ENCODE data around the gene MARCHF9.

The MARCHF9 gene

DNA sequence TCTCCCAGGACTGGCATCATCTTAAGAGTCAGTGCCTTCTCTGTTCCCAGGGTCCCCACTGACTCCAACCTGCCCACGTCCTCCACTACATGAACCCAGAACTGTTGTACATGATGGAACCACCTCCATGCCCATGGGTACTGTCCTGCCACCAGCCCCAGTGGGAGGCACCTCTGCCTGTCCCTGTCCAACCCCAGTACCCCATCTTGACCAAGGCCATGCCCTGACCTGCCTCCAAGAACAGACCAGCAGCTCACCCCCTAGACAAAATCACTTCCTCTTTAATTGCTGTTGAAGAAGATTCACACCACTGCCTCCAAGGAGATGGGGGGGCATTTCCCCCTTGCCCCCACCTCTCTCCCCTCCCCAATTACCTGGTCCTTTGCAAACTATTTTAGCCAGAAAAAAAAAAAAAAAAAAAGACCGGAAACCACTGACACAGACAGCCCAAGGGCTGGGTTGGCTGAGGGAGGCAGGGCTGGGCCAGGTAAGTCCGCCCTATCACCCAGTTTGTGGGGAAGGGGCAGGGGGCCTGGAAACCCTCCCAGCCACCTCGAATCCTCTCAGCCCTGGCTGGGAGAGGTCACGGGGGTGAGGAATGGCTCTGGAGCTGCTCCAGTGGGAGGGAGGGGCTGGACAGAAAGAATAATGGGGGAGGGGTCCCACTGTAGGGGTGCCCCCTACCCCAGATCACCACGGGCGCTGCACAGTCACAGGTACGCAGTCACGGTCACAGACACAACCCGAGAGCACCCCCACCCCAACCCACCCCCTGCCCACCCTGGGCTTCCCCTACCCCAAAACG lies 29.8 kb upstream of the MARCHF9 start:
- no peak for FAIRE-seq

DNA sequence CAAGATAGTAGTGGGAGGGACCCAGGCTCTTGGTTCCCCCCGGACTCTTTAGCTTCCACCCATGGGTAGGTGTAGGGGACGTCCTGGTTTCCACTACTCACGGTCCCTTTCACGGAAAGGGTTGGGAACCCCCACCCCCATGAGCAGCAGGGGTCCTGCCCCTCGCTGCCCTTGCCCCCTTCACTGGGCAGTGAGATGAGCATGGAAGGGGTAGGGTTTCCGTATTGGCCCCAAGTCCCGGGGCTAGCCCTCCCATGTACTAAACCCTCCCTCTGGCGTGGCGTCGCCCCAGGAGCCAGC lies 29.1 kb upstream of the MARCHF9 start:
- no peak for FAIRE-seq

DNA sequence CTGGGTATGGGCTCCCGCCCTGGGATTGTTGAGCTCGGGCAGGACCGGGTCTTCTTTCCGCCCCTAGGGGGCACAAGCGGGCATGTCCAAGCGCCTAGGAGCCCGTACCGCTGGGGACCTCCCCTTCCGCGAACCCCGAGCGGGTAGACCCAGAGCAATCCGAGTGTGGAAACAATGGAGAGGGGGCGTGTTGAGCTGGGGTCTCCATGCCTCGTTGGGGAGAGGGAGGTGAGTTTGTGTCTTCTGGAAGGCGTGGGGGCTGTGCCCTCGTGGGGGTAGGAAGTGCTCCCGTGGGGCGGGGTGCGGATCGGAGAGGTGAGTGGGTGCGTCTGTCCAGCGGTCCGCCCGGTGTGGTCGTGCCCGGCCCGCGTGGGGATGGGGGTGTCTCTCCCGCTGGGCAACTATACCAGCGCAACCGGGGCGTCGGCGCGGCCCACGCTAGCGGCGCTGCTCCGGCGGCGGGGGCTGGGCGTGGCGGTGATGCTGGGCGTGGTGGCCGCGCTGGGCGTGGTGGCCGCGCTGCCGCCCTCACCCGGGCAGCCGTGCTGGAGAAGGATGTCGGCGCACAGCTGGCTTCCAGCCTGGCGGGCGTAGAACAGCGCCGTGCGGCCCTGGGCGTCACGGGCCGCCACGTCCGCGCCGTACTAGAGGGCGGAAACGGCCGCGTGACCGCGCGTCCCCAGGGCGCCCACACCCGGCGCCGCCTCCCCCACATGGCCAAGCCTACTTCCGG lies 28.6 kb upstream of the MARCHF9 start:
- FAIRE-seq = no peak

DNA sequence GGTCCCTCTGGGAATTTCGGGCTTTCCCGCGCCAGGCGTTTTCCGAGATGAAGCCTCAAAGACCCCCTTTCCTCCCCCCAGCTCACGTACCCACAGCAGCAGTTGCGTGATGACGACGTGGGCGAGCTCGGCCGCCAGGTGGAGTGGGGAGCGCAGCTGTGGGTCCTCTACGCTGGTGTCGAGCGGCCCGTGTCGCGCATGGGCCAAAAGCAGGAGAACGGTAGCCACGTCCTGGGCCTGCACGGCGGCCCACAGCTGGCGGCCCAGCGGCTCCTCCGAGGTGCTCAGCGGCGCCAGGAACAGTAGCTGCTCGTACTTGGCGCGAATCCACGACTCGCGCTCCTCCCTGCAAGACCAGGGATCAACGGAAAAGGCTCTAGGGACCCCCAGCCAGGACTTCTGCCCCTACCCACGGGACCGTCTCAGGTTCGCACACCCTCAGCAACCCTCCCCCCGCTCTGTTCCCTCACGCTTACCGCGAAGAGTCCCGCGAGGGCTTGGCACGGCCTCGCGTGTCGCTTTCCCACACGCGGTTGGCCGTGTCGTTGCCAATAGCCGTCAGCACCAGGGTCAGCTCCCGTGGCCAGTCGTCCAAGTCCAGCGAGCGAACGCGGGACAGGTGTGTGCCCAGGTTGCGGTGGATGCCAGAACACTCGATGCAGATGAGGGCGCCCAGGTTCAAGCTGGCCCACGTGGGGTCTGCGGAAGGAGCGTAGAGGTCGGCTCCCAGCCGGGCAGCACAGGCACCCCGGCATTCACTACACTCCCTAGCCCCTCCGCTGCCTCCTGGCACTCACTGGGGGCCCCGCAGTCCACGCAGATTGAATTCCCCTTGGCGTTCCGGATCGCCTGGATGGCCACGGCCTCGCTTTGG lies 27.8 kb upstream of the MARCHF9 start:
- no peak for FAIRE-seq

DNA sequence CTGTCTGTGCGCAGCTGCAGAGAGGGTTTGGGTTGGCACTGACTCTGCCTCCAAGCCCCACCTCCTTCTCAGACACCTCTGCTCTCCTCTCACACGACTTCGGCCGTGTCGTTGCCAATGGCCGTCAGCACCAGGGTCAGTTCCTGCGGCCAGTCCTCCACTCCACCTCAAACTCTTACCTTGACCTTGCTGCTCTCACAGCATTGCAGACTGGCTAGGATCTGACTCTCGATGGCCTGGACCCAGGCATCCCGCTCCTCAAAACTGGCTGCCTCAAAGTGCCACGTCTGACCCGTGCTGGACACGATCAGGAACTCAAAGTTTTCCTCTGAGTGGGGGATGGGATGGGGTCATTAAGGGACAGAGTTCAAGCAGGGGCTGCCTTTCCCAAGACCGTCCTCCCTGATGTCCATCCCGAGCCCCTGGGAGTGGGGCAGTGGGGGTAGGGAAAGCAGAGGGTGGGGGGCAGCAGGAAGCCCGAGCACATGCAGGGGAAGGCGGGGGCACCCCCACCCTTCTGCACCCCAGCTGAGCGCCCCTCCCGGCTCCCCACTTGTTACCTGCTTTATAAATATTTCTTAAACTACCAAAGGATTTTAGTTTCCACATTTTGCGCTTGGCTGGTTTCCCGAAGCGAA lies 27.0 kb upstream of the MARCHF9 start:
- FAIRE-seq = no peak

DNA sequence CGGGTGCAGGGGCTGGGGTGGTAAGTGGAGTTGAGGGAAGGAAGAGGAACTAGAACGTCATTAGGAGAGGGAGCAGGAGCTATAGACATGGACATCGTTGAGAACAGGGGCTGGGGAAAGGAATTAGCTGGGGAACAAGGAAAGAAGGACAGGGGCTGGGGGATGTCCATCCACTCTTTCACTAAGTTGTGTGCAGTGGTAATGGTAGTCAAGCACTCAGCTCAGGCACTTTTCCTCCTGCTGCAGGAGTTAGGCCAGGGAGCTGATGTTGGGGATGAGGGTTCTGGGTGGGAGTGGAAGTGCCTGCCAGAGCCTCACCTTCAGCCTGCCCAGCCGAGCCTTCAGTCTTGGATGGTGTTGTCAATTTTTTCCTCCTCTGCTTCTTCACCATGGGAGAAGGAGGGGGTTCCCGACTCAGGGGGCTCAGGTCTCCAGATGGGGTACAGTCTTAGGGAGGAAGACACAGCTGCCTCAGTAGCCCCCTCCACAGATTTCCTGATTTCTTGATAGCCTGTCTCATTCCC lies 25.5 kb upstream of the MARCHF9 start:
- FAIRE-seq = no peak

DNA sequence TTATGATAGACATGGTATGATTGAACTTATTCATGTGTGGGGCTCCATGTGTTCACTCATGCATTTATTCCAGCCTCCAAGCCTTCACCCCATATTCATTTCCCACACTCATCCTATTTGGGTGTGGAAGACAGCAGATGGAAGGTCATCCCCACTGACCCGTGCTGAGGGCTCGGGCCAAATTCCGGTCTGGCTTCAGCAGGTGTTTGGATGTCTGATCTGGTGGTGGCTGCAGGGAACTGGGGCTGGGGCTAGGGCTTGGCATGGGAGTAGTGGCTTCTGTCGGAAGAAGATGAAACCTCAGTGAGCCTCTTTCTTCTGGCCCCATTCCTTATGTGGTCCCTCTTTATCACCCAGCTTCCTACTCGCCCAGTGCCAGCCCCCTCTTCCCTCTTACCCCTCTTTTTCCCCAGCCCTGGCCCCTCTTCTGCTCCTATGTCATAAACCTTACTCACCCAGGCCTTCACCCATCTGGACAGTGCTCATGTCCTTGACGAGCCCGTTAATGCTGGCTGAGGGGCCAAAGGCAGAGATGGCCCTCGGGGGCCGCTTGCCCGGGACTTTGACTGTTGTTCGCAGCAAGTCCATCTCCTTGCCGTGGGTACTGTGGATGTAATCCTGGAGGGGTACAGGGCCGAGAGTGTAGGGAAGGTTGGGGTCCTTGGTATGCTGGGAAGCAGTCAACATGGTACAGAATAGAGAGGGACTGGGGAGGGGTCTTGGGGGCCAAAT lies 24.4 kb upstream of the MARCHF9 start:
- no peak for FAIRE-seq

DNA sequence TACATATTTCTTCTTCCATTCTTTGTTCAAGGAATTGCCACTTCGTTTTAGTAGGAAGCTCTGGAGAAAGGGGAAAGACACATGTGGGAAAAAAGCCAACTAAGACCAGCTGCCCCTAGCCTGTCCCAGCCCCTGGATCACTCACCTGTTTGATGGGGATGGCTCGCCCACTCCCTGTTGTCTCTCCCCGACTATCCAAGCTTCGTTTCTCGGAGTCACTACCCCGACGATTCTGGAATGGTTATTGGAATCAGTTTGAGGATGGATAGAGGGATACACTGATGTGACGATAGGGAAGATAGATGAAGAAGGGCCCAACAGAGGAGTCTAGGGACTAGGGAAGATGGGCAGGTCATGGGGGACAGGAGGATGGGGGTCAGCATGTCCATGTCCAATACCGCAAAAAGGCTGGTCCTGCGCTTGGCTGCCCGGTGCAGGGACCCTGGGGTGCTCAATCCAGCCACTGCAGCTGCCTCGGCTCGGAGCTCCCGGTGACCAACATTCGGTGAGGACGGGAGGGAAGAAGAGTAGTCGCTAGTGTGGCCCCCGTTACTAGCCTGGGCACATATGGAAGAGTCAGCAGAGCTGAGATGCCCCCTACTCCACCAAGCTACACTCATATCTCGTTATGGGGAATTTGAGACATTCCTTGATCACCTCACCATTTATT lies 23.4 kb upstream of the MARCHF9 start:
- FAIRE-seq = no peak

DNA sequence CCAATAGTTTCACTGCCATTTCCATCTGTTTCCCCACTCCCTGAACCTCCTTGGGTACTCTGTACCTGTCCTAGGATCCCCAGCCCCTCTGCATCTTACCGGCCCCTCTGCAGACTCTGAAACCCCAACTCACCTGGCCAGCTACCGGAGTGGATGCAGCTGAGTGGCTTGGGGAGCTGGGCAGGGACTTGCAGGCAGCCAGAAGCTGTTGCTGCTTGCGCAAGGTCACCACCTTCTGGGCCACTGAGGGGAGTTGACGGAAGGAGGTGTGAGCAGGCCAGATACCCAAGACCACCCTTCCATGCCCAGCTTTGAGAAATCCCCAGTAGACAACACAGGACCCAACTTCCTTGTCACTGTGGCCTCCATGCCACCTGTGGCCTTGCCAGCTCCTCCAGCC lies 22.6 kb upstream of the MARCHF9 start:
- no peak for FAIRE-seq

DNA sequence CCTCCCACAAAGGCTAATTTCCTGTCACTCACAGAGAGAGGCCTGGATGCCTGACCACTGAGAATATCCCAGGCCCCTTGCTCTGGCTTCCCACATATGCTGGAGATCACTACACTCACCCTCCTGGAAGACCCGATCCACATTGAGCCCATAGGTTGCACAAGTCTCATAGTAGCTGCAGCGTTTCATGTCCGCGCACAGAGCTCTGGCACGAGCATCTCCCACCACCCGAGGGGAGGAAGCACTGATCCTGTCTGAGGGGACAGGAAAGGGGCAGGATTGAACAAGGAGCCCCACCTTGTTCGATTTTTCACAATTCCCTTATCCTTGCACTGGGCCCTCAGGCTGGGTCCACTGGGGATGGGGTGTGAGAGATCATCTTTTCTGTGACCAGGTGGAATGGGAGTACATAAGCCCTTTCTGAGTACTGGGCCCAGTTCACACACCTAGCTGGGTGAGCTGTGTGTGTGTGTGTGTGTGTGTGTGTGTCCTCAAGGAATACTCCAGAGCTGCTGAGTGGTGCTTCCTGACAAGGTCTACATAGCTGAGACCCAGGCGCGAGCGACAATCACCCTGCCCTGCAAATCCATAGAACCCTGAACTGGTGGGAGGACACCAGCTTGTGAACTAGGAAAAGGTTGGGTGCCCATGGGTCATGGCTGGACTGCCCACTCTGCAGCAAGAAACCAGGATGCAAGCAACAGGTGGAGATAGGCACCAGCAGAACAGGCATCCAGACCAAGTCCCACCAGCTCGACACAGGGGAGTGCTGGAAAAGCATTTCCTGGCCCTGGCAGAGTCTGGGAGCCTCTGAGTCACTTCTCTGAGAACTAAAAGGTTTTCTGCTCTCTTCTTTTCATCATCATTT lies 21.9 kb upstream of the MARCHF9 start:
- no peak for FAIRE-seq

DNA sequence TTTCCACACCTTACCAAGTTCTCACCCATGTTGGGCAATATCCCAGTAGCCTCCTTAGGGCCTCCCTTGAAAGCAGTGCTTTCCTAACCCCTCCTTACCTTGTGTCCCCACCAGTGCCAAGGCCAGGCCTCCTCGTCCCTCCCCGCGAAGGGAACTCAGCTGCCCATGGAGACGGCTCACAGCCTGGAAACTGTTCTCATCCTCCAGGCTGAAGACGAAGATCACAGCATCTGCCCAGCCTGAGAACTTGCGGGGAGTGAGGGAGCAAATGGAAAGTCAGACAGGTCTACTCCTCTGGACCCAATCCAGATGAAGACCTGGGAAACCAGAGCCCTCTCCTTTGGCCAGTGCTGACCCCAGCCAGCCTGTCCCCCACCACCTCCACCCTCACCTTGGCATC lies 21.0 kb upstream of the MARCHF9 start:
- no peak for FAIRE-seq

DNA sequence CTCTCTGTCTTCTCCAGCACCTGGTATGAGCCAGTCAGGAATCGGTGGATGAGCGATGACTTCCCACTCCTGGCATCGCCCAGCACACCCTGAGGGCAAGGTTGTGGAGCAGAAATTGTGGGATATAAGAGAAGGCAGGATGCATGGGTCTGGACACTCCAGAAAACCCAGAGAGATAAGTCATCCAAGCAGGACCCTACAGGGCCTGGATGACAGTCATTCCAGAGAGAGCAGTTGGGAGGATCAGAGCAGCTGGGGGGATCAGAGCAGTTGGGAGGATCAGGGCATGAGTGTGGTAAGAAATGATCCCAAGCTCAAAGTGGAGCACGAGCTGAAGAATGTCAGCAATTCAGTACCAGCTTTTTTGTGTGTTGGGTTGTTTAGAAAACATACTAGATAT lies 20.3 kb upstream of the MARCHF9 start:
- no peak for FAIRE-seq

DNA sequence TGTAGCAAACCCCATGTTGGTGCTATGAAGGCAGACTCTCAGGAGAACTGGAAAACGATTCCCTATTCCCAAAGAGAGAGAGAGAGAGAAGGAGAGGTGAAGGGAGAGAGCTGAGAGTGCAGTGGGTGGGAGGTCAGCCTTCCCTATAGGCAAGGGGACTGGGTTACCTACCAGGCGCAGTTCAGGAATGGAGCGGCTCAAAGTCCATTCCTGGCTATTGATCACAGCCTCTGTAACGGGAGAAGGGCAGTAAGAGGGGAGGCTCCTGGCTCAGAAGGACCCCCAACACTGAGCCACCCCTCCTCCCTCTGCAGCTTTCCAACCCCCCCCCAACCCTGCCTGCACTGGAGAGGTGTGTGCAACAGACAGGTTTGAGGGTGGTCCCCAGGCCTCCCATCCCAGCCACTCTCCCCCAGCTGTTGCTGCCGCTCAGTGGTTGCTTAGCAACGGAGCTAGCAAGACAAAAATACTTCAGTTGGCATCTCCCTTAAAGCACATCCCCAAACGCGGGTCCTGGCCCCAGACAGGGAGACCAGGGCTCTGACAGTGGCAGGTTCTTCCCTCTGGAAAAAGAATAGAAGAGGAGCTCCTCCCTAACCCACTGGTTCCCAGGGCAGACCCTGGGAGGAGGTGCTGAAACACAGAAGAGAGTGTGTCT lies 19.6 kb upstream of the MARCHF9 start:
- FAIRE-seq = no peak

DNA sequence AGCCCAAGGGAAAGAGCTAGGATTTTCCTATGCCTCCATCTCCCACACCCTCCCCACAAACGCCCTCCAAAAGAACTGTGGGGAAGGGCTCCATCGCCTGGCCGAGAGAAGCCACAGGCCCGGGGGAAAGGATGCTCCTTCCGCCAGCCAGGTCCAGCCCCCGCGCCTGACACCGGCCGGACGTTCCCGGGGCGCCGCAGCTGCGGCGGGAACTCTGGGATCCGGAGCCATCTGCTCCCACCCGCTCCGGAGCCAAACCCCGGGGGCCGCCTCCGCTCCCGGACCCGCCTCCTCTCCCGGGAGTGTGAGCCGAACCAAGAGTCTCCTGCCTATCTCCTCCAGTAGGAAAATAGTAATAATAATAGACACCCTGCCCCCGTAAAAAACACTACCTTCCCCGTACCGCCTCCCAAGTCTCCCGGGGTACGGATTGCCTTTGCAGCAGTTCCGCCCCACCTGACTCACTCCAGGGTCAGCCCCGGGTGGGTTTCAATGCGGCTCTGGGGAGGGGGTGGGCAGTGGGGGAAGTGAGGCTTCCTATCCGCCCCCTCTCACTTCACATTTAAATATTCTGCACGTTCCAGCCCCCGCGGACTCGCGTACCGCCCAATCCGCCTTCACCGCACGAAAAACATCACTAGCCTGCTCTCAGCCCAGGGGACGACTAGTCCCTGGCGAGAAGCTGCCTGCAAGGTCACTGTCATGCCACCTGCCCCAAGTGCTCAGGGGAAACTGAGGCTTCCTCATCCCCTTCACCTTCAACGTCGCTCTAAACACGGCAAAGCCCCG lies 18.8 kb upstream of the MARCHF9 start:
- no peak for FAIRE-seq

DNA sequence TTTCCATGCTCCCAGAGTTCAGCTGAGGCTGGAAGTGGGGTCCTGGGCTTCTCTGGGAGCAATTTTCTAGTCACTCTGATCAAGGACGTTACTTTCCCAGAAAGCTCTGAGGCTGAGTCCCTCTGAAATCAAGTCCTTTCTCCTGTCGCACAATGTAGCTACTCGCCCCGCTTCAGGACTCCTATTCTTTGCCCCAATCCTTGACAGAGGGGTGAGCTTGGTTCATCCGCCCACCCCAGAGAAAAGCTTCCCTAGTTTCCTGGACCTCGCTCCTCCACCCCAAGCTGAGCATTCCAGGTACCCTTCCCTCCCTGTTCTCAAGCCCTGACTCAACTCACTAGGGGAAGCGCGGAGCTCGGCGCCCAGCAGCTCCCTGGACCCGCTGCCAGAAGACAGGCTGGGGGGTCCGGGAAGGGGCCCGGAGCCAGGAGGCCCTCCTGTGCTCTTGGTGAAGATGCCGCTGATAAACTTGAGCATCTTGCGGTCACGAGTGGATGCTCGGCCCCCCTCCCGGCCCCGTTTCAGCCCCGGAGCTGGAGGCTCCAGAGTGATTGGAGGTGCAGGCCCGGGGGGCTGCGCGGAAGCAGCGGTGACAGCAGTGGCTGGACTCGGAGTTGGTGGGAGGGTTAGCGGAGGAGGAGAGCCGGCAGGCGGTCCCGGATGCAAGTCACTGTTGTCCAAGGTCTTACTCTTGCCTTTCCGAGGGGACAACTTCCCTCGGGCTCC lies 18.0 kb upstream of the MARCHF9 start:
- no peak for FAIRE-seq

DNA sequence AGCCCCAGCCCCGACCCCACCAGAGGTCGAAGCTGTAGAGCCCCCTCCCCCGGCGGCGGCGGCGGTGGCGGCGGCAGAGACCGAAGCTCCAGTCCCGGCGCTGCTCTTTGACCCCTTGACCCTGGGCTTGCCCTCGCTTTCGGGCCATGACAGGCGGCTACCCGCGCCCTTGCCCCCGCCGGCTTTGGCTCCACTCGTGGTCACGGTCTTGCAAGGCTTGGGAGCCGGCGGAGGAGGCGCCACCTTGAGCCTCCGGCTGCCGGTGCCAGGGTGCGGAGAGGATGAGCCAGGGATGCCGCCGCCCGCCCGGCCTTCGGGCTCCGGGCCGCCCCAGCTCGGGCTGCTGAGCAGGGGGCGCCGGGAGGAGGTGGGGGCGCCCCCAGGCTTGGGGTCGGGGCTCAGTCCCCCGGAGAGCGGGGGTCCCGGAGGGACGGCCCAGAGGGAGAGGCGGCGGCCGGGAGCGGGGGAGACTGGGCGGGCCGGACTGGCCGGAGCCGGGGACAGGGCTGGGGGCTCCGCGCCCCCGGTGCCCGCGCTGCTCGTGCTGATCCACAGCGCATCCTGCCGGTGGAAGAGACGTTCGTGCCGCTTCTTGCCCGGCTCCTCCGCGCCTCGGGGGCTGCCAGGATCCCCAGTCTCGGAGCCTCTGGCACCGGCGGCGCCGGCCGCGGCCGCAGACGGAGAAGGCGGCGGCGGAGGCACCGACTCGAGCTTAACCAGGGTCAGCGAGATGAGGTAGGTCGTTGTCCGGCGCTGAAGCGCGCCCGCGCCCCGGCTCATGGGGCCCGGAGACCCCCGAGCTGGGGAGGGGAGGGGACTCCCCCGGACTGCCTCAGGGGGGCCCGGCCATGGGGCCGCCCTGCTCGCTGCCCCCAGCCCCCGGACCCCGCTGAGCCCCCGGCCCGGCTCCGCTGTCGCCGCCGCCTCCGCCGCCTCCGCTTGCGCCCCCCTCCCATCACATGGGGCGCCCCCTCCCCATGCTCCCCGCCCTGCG lies 17.1 kb upstream of the MARCHF9 start:
- FAIRE-seq = no peak

DNA sequence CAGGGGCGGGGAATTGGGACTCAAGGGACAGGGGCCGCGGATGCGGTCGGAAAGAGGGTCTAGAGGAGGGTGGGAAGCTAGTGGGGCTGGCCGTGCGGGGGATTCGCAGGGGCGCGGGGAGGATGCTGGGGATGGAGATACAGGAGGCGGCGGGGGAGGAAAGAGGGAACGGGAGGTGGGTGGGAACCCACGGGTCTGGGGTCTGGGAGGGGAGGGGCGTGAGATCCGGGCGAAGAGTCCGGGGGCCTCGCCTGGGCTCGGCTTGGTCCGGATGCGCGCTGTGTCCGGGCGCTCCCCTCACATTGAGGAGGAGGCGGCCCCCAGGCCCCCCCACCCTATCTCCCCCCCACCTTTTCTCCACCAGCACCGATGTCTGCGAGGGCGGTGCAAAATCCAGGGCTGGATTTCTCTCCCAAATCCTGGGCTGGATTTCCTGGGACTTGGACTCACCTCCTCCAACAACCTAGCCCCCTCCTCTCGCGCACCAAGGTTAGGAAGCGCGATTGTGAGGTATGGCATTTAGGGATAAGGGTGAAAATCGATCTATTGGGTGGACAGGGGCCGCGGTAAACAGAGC lies 16.2 kb upstream of the MARCHF9 start, which contains the start of gene AGAP2:
Gene AGAP2 (minus strand): TSS at position 82 of the 577 bp plus-strand sequence. CDS start 496 bp downstream, outside the sequence.
- FAIRE-seq = no peak

All from G401.6 (cell line).